ENCODE data around the gene CD226.

CD226 gene

DNA sequence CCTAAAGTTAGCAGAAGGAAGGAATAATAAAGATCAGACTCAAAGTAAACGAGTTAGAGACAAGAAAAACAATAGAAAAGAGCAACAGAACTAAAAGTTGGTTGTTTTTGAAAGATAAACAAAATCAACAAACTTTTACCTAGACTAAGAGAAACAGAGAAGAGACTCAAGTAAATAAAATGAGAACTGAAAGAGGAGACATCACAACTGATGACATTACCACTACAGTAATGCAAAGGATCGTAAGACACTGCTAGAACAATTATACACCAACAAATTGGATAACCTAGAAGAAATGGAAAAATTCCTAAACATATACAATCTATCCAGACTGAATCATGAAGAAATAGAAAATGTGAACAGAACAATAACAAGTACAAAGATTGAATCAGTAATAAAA lies 139.3 kb downstream of the CD226 start:
- H3K79me1 ChIP-seq (replicated peaks; ENCODE audit: low read length, poor library complexity, severe bottlenecking) = no peaks in the 10 kb centered on the region
- WGBS = no CpG with 5 or more reads among the region's 2 CpGs

GRCh38 chr18:69804776-69805501 lies 142.7 kb downstream of the CD226 start:
- no peak overlapping the region for H4K8ac ChIP-seq (ENCODE audit: low read length)
- H2BK120ac ChIP-seq (ENCODE audit: low read depth, low read length) = no peak overlapping the region
- H2BK5ac ChIP-seq (ENCODE audit: low read depth, low read length, poor library complexity, severe bottlenecking) = no peak overlapping the region
- no peak overlapping the region for H4K91ac ChIP-seq (ENCODE audit: low read length)
- peaks cover under 1% of the 10 kb centered on the region for H3K9me3 ChIP-seq (ENCODE audit: control insufficient read depth, low read length)
- H3K14ac ChIP-seq (ENCODE audit: low read length in 2 of 2) = no peak overlapping the region
- H2AFZ ChIP-seq (ENCODE audit: low read depth, low read length) = no peak overlapping the region
- no peaks in the 10 kb centered on the region for H3K4me1 ChIP-seq (ENCODE audit: control insufficient read depth, insufficient read depth, low read depth, low read length)
- no peaks in the 10 kb centered on the region for H3K27me3 ChIP-seq (ENCODE audit: control insufficient read depth in 1 of 2, insufficient read depth in 1 of 2, low read length in 2 of 2)
- no peak overlapping the region for H3K9ac ChIP-seq (ENCODE audit: low read length)
- H3K18ac ChIP-seq (ENCODE audit: low read depth in 1 of 2, low read length in 2 of 2) = no peak overlapping the region
- H3K4me3 ChIP-seq (ENCODE audit: insufficient read depth in 1 of 2, low read depth in 1 of 2, low read length in 2 of 2) = no peak overlapping the region
- no peak overlapping the region for H3K4ac ChIP-seq (ENCODE audit: low read depth in 1 of 2, low read length in 2 of 2)
- H3K36me3 ChIP-seq (ENCODE audit: control insufficient read depth in 1 of 2, insufficient read depth in 2 of 2, low read depth in 1 of 2, low read length in 2 of 2) = no peaks in the 10 kb centered on the region
- no peak overlapping the region for H2BK12ac ChIP-seq (ENCODE audit: low read length in 2 of 2)
- H2BK15ac ChIP-seq (ENCODE audit: low read depth, poor library complexity, severe bottlenecking) = no peak overlapping the region
- DNase-seq = no peak
- no peaks in the 10 kb centered on the region for H3K79me1 ChIP-seq (replicated peaks; ENCODE audit: low read length, poor library complexity, severe bottlenecking)
- no peak overlapping the region for H3K4me2 ChIP-seq (ENCODE audit: low read length, poor library complexity, severe bottlenecking)
- no peak overlapping the region for H3K23ac ChIP-seq (ENCODE audit: low read length in 2 of 2)
- 99% methylated on average over 3 of the region's 5 CpGs for WGBS
- H2AK5ac ChIP-seq (ENCODE audit: low read length, severe bottlenecking) = no peak overlapping the region
- H3K27ac ChIP-seq (ENCODE audit: low read length, poor library complexity, severe bottlenecking) = no peak overlapping the region

More for the DNA sequence above, 139.3 kb downstream of the CD226 start:
- Histone ChIP-seq H3K18ac (ENCODE audit: low read depth in 1 of 2, low read length in 2 of 2) (no peak overlapping the region), H3K4me3 (ENCODE audit: insufficient read depth in 1 of 2, low read depth in 1 of 2, low read length in 2 of 2) (no peak overlapping the region), H4K91ac (ENCODE audit: low read length) (no peak overlapping the region), H3K14ac (ENCODE audit: low read length in 2 of 2) (no peak overlapping the region), H3K4me1 (ENCODE audit: control insufficient read depth, insufficient read depth, low read depth, low read length) (no peaks in the 10 kb centered on the region), H3K4me2 (ENCODE audit: low read length, poor library complexity, severe bottlenecking) (no peak overlapping the region), H3K9ac (ENCODE audit: low read length) (no peak overlapping the region), H3K23ac (ENCODE audit: low read length in 2 of 2) (no peak overlapping the region), H2AFZ (ENCODE audit: low read depth, low read length) (no peak overlapping the region), H3K27me3 (ENCODE audit: control insufficient read depth in 1 of 2, insufficient read depth in 1 of 2, low read length in 2 of 2) (no peaks in the 10 kb centered on the region), H2BK12ac (ENCODE audit: low read length in 2 of 2) (no peak overlapping the region), H3K27ac (ENCODE audit: low read length, poor library complexity, severe bottlenecking) (no peak overlapping the region), H2BK120ac (ENCODE audit: low read depth, low read length) (no peak overlapping the region), H3K9me3 (ENCODE audit: control insufficient read depth, low read length) (peaks cover 4% of the 10 kb centered on the region), H2BK5ac (ENCODE audit: low read depth, low read length, poor library complexity, severe bottlenecking) (no peak overlapping the region), H2BK15ac (ENCODE audit: low read depth, poor library complexity, severe bottlenecking) (no peak overlapping the region), H3K36me3 (ENCODE audit: control insufficient read depth in 1 of 2, insufficient read depth in 2 of 2, low read depth in 1 of 2, low read length in 2 of 2) (no peaks in the 10 kb centered on the region), H2AK5ac (ENCODE audit: low read length, severe bottlenecking) (no peak overlapping the region), H3K4ac (ENCODE audit: low read depth in 1 of 2, low read length in 2 of 2) (no peak overlapping the region), H4K8ac (ENCODE audit: low read length) (no peak overlapping the region)
- no peak for DNase-seq
